Measurements from ENCODE around the gene PANX2.

- no peak for TF ChIP-seq POLR2A (IDR thresholded peaks at IDR 0.05)
- no peak for TF ChIP-seq CTCF (IDR thresholded peaks at IDR 0.05 in 4 of 5, conservative IDR thresholded peaks at IDR 0.05 in 1 of 5)
Measured at GRCh38 chr22:50225200-50225969, 54.9 kb downstream of the PANX2 start.

All from gastrocnemius medialis (tissue), 4 donors.